Testis (tissue), 3 donors: ENCODE data around the gene DNMBP. TPM values are rescaled to one million over a fixed set of nuclear protein-coding genes. Genes with fewer than 3 reads are reported as not detected.

Experiments used
- DNase-seq: peaks from one replicate; pipeline ENCODE4 v3.0.0-alpha.2; 2019
- H3K27ac ChIP-seq, 2 donors: fragments of 200-600 bp; sonication (generic); one replicate each; pipeline ENCODE4 v1.5.1; 2019
- H3K27me3 ChIP-seq: fragments of 200-600 bp; sonication (generic); one replicate; pipeline ENCODE4 v1.5.1; 2019
- H3K36me3 ChIP-seq: fragments of 200-600 bp; sonication (generic); one replicate; pipeline ENCODE4 v1.5.1; 2017; ENCODE audit warnings: low read depth; ENCODE audit errors: missing control alignments
- H3K4me1 ChIP-seq: fragments of 200-600 bp; sonication (generic); one replicate; pipeline ENCODE4 v1.5.1; 2019
- H3K4me3 ChIP-seq, 2 donors: fragments of 200-600 bp; sonication (generic); one replicate each; pipeline ENCODE4 v1.5.1; 2017 to 2019
- H3K9me3 ChIP-seq: fragments of 200-600 bp; sonication (generic); one replicate; pipeline ENCODE4 v1.5.1; 2017
- POLR2A ChIP-seq: fragments of 450-650 bp; IDR thresholded peaks from one replicate; pipeline ENCODE4 v1.6.1; 2017; ENCODE audit warnings: antibody characterized with exemption, mild to moderate bottlenecking, moderate library complexity
- WGBS, 2 donors: methylation state at CpG; one replicate each; pipeline ENCODE4 v1.1.5; 2018; 5-methylcytosine and 5-hydroxymethylcytosine counted together
- intact Hi-C: fragments of 100-400 bp; cut with DNase I; formaldehyde crosslinking; loops from one replicate; pipeline ENCODE4 v1.15.1; 2023; ENCODE audit warnings: low total_unique reads
- polyA plus RNA-seq: library from polyadenylated mRNA; stranded (reverse); fragments of 350-450 nt; fragmentation: Illumina TruSeq; extraction: RNeasy Lipid Tissue Mini Kit (QIAGEN cat#74804); gene quantifications from one replicate; pipeline ENCODE4 v1.2.3, GENCODE V29; 2014; ENCODE audit warnings: low read depth, low replicate concordance; ENCODE audit not compliant: insufficient read depth
- total RNA-seq, 2 donors: library from RNA; depleted of rRNA; stranded (reverse); fragments of >200 nt; gene quantifications; one replicate each; pipeline ENCODE4 v1.2.3, GENCODE V29; 2016
- TF ChIP-seq, protein P1 (sequence below), 3 experiments: fragments of 450-650 bp in 2 of 3; fragments of 200-600 bp in 1 of 3; sonication (generic) in 1 of 3; IDR thresholded peaks; one replicate each; pipeline ENCODE4 v1.5.1; 2016 to 2019; ENCODE audit warnings: antibody characterized with exemption in 3 of 3, mild to moderate bottlenecking in 2 of 3, moderate library complexity in 1 of 3

Gene DNMBP
- total and polyA plus RNA-seq, 3 donors from 2014 or later: 20.8 to 36.0 (median 33.4) TPM

DNA sequence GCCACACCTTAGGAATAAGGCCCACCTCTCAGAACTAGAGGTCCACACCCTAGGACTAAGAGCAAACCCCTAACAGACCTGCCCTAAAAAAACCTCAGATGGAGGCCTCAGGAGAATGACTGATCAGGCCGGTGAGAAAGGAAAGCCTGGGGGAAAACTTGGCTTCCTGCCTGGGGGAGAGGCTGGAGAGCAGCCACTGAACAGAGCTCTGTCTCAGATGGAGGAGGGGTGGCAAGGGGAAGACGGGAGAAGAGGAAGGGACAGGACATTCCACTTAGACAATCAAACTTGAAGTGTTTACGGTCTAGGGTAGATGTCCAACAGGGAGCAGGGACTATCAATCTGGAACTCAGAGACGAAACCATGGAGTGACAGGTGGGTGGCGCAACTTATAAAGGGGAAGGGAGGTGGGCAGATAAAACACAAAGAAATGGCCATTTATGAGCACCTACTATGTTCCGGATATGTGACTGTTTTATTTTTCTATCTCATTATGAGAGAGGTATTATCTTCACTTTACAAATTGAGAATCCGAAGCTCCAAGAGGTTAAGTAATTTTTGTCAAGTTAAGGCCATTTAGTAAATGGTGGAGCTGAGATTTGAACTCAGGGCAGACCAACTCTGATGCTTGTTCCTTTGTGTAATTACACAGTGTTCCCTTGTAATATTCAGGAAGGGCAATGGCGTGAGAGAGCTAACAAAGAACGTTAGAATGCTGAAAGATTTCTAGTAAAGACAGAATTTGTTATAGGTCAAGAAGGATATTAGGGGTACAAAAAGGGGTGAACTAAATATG lies 82.6 kb downstream of the DNMBP start:
- H3K27me3 ChIP-seq: no peaks in the 10 kb centered on the region
- peak; percentile 40 for DNase-seq
- no peaks in the 10 kb centered on the region for H3K36me3 ChIP-seq
- H3K9me3 ChIP-seq: no peaks in the 10 kb centered on the region
- peaks cover 8% of the 10 kb centered on the region for H3K4me1 ChIP-seq
- TF ChIP-seq, protein P1, sequence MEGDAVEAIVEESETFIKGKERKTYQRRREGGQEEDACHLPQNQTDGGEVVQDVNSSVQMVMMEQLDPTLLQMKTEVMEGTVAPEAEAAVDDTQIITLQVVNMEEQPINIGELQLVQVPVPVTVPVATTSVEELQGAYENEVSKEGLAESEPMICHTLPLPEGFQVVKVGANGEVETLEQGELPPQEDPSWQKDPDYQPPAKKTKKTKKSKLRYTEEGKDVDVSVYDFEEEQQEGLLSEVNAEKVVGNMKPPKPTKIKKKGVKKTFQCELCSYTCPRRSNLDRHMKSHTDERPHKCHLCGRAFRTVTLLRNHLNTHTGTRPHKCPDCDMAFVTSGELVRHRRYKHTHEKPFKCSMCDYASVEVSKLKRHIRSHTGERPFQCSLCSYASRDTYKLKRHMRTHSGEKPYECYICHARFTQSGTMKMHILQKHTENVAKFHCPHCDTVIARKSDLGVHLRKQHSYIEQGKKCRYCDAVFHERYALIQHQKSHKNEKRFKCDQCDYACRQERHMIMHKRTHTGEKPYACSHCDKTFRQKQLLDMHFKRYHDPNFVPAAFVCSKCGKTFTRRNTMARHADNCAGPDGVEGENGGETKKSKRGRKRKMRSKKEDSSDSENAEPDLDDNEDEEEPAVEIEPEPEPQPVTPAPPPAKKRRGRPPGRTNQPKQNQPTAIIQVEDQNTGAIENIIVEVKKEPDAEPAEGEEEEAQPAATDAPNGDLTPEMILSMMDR (IDR thresholded peaks at IDR 0.05): no peak
- no peak for TF ChIP-seq POLR2A
- intact Hi-C loops: no loop called here
- WGBS, 2 donors: 56 to 57% methylated on average over 9 of the region's 9 CpGs
- H3K27ac ChIP-seq: peak overlapping the region in 1 of 2 donors; percentile 51
- no peak overlapping the region for H3K4me3 ChIP-seq

- H3K4me1 ChIP-seq: peaks cover 8% of the 10 kb centered on the region
Measured at GRCh38 chr10:99924451-99925255, 85.1 kb downstream of the DNMBP start.

DNA sequence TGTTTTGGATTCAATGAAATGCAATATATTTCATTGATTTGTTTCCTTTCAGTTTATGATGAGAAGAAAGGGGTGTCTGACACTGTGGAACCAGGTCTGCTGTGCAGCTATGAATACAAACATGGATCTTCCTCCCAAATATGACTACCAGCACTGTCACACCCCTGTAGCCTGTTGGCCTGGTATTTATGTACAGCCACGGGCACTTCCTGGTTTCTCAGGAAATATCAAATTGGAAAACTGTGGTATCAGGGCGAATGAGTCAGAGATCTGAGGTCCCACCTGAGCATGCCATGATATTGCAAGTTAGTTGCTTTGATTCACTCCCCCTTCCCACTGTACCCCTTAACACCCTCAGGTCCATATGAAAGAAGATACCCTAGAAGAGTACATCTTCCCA lies 87.8 kb downstream of the DNMBP start:
- Histone ChIP-seq H3K36me3 (no peaks in the 10 kb centered on the region), H3K9me3 (no peaks in the 10 kb centered on the region), H3K4me3 (no peak overlapping the region), H3K27ac (no peak overlapping the region), H3K27me3 (no peaks in the 10 kb centered on the region), H3K4me1 (peaks cover 4% of the 10 kb centered on the region)
- TF ChIP-seq, protein P1 (IDR thresholded peaks at IDR 0.05): no peak
- TF ChIP-seq POLR2A: no peak
- 76 to 86% methylated on average over 2 of the region's 2 CpGs for WGBS, 2 donors
- intact Hi-C loops: no loop called here
- DNase-seq: no peak

More at GRCh38 chr10:99924451-99925255, 85.1 kb downstream of the DNMBP start:
- Histone ChIP-seq H3K36me3 (no peaks in the 10 kb centered on the region), H3K4me3 (no peak overlapping the region), H3K27ac (no peak overlapping the region), H3K27me3 (no peaks in the 10 kb centered on the region), H3K9me3 (no peaks in the 10 kb centered on the region)
- TF ChIP-seq, protein P1 (IDR thresholded peaks at IDR 0.05): no peak
- no peak for TF ChIP-seq POLR2A
- DNase-seq: no peak
- intact Hi-C loops: no loop called here
- 66 to 75% methylated on average over 3 of the region's 3 CpGs for WGBS, 2 donors

DNA sequence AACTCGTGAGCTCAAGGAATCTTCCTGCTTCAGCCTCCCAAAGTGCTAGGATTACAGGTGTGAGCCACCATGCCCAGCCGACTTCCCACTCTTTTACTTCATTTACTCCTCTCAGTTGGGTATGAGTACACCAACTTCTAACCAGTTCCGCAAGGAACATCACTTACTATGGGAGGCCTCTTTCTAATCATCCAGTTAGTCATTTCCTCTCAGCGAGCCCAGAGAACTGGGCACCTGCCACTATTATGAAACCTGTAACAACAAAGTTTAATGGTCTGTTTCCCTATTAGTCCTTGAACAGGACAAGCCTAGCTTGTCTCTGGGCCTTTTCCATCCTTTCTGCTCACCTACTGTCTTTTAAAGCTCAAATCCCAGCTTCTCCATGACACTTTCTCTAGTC lies 88.8 kb downstream of the DNMBP start:
- 89 to 91% methylated on average over 4 of the region's 4 CpGs for WGBS, 2 donors
- no peak overlapping the region for H3K27ac ChIP-seq

More for the DNA sequence above, 88.8 kb downstream of the DNMBP start:
- Histone ChIP-seq H3K4me3 (no peak overlapping the region), H3K9me3 (no peaks in the 10 kb centered on the region), H3K4me1 (no peaks in the 10 kb centered on the region), H3K27me3 (no peaks in the 10 kb centered on the region), H3K36me3 (no peaks in the 10 kb centered on the region)
- intact Hi-C loops: no loop called here
- no peak for TF ChIP-seq POLR2A
- TF ChIP-seq, protein P1 (IDR thresholded peaks at IDR 0.05): no peak
- DNase-seq: no peak
